Right ventricle myocardium inferior (tissue), 1 donor: Measurements from ENCODE around the gene ITK. TPM values are rescaled to one million over a fixed set of nuclear protein-coding genes. Genes with fewer than 3 reads are reported as not detected.
A peak's percentile ranks its signal among the peaks of the same experiment; 100 is the strongest.
"Not testable (repeated sequence)": the region's sequence is repeated elsewhere in the genome, so short reads cannot be mapped to it uniquely, and the experiment has no call there.

Experiments used
- ATAC-seq: fragments of 200-7000 bp; cut with Tn5 transposase; one replicate; pipeline ENCODE4 v1.9.1; 2020; ENCODE audit warnings: mild to moderate bottlenecking, moderate library complexity
- DNase-seq: peaks from one replicate; pipeline ENCODE4 v3.0.0; 2021; ENCODE audit errors: missing footprints
- intact Hi-C: fragments of 100-400 bp; cut with DNase I; formaldehyde crosslinking; loops from one replicate; pipeline ENCODE4 v1.11.0; 2022
- total RNA-seq: library from RNA; stranded (reverse); fragmentation: NEBNext Ultra II Directional; extraction: Animal tissue kit (Norgen Biotek cat#: 25700); gene quantifications from one replicate; pipeline ENCODE4 v1.2.1, GENCODE V29; 2021
- donor health status: DM: no; HTN: yes; CAD: no; lungs with severe emphysema.

ITK gene
- total RNA-seq, 1 donor from 2014 or later: 0.51 TPM

DNA sequence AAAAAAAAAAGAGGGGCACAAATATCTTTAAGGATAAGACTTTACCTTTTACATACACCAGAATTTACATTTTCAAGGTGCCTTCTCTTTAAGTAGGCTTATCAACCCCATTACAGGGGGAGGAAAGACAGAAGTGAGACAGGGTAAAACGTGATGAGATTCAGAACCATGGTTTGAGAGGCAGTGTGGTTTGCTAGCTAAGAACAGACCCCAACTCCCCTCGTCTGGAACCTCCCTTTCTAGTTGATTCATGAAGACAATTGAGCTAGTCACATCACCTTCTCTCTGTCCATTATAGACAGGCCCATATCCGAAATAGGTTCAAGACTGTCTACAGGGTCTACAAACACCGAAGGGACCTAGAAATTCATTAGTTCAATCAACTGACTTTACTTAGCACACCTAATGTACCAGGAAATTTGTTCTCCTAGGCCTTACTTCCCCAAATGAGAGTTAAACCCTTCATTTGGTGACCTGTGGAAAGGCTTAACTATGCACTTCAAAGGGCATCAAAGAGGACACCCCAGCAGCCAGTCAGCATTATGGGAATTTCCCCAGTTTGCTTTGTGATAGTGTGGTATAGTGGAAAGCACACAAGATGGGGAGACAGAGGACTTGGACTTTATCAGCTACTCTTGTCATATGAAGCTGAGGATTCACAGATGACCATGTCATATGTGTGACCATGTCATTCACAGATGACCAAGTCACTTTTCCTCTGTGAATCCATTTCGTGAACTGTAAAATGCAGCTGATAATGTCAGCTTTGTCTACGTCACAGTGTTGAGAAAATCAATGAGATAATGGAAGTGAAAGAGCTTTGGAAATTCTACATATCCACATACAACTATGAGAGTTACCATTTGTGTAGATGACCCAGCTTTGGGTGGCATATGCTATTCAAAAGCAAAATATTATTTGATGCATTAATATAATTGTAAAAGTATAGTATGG, 45.1 kb downstream of the ITK start:
- DNase-seq (no peak), ATAC-seq (no peak)
- intact Hi-C loops: no loop called here

GRCh38 chr5:157230610-157231009, 50.0 kb downstream of the ITK start:
- DNase-seq (no peak), ATAC-seq (no peak)
- intact Hi-C loops: no loop called here

DNA sequence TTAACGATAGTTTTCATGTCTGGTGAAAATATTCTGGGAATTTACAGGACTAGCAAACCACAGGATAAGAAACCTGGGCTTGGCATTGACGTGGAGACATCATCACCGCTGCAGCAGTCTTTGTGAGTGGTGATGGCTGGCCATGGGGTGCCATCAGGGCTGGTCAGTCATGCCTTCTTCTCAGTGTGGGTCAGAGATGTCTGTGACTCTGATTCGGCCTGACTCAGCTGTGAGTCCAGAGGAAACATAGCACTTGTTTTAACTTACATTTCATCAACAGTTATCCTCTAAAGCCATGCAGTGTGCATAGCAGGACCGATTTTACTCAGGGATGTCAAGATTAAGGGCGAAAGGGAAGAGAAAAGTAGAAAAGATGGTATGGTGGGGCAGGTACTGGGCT, 52.1 kb downstream of the ITK start:
- intact Hi-C loops: no loop called here
- DNase-seq (no peak), ATAC-seq (no peak)

- DNase-seq (no peak), ATAC-seq (no peak)
- intact Hi-C loops: no loop called here
These were observed 52.9 kb downstream of the ITK start for GRCh38 chr5:157233515-157233914.

DNA sequence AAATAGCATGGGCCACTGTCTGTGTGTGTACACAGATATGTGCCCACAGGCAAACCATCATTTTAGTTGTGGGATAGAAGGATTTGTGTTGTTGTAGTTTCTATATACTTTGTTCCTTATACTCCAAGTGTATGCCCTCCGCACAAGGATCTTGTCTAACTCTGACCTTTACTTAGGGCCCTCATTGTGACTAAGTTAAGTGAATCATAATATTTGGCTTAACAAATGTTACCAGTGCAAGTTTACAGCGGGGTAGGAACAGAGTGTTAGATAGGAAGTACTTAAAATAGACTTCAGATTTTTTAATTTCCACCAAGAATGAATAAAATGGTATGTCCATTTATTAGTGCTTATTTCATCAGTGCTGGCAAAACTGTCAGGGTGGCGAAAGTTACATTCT, 55.8 kb downstream of the ITK start:
- no peak for DNase-seq
- intact Hi-C loops: no loop called here
- ATAC-seq: no peak

GRCh38 chr5:157241483-157241882, 60.8 kb downstream of the ITK start:
- ATAC-seq (no peak), DNase-seq (no peak)
- intact Hi-C loops: no loop called here

GRCh38 chr5:157244704-157245103, 64.1 kb downstream of the ITK start:
- ATAC-seq, intact Hi-C loops, DNase-seq: not testable (repeated sequence)

- no peak for DNase-seq
- intact Hi-C loops: no loop called here
- ATAC-seq: no peak
These were observed 64.8 kb downstream of the ITK start for GRCh38 chr5:157245476-157245875.

- intact Hi-C loops: no loop called here
- no peak for DNase-seq
- no peak for ATAC-seq
These were observed 65.2 kb downstream of the ITK start for GRCh38 chr5:157245886-157246285.

- ATAC-seq (no peak), DNase-seq (no peak)
- intact Hi-C loops: no loop called here
These were observed 66.6 kb downstream of the ITK start for GRCh38 chr5:157247267-157247666.

- intact Hi-C loops: no loop called here
- no peak for ATAC-seq
- DNase-seq: no peak
These were observed 68.3 kb downstream of the ITK start for GRCh38 chr5:157248821-157249470.

DNA sequence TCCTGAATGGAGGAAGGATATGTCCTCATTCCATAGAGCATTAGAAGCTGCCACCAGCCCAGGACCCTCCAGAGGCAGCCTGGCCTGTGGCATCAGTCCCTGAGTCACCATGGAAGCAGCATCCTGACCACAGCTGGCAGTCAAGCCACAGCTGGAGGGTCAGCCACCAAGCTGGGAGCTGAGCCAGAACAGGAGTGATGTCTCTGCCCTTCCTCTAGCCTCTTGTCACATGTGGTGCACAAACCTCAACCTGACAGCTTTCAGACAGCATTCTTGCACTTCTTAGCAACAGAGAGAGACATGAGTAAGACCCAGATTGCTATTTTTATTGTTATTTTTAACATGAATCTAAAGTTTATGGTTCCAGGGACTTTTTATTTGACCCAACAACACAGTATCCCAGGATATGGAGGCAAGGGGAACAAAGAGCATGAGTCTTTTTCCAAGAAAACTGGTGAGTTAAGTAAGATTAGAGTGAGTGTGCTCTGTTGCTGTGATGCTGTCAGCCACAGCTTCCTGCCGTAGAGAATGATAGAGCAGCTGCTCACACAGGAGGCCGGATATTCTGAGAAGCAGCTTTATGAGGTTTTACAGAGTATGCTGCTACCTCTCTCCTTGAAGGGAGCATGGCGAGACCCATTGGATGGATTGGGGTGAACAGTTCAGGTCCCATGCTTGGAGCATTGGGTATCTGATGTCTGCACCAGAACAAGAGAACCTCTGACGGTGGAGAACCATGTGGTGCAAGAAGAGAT, 72.2 kb downstream of the ITK start:
- DNase-seq: no peak
- ATAC-seq: no peak
- intact Hi-C loops: loop anchor here (1.0 to 5.0 kb wide), 2 partner anchors 56 to 106 kb away; no protein-coding TSS in a partner anchor

GRCh38 chr5:157253547-157253946, 72.9 kb downstream of the ITK start:
- peak; percentile 84 for ATAC-seq
- no peak for DNase-seq
- intact Hi-C loops: loop anchor here (1.0 to 5.0 kb wide), 2 partner anchors 56 to 106 kb away; no protein-coding TSS in a partner anchor

DNA sequence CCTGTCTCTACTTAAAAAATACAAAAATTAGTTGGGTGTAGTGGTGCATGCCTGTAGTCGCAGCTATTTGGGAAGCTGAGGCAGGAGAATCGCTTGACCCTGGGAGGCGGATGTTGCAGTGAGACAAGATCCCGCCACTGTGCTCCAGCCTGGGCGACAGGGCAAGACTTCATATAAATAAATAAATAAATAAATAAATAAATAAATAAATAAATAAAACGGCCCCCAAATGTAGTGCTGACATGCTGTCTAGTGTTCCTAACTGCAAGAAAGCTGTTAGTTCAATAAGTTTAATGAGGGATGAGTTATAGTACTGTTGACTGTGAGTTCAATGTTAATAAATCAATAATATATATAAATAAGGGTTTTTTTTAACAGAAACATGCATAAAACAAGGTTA, 77.8 kb downstream of the ITK start:
- ATAC-seq (no peak), DNase-seq (no peak)
- intact Hi-C loops: no loop called here

DNA sequence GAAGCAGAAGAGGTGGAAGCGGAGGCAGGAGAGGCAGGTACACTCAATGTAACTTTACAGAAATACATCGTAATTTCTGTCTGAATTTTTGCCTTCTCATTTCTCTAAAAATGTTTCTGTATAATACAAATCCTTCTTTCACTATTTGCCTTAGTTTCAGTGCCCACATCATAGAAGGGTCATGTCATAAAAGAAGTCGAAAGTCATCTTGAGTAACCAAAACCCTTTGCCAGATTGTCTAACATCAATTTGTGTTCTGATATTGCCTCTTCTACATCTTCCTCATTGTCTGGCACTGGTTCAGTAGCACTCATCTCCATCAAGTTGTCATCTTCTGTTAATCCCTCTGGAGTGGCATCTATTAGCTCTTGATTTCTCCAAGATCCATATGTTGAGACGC, 79.1 kb downstream of the ITK start:
- DNase-seq (no peak), ATAC-seq (no peak)
- intact Hi-C loops: no loop called here

DNA sequence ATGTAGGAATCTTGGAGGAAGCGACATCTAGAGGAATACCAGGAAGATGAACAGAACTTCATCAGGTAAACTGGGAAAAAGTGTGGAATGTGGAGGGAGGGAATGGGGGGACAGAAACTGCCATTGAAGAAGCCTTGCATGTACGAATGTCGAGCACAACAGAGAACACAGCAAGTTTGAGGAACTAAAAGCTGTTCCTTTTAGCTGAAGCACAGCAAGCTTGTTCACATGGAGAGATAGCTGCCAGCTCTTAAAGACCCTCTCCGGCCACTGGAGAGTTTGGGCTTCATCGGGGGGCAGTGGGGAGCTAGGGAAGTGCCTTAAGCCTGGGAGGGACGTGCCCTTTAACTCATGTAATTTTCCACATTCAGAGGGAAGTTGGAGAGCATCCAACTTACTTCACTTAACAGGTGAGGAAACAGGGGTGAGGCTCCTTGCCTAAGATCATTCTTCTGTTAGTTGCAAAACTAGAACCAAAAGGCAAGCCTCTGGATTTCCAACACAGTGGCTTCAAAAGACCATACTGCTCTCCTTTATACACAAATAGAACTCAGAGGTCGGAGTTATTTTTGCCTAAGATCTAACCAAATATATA, 83.0 kb downstream of the ITK start:
- DNase-seq: no peak
- no peak for ATAC-seq
- intact Hi-C loops: no loop called here

- DNase-seq: peak; percentile 82
- ATAC-seq: peak; percentile 86
- intact Hi-C loops: loop anchor here (2.0 to 5.0 kb wide), 2 partner anchors 19 to 42 kb away; no protein-coding TSS in a partner anchor
These were observed 85.2 kb downstream of the ITK start, which contains the start of gene CYFIP2 for GRCh38 chr5:157265714-157266285. Gene CYFIP2 (plus strand): TSS chr5:157266123. CDS start chr5:157285362, 19,239 bp downstream.

DNA sequence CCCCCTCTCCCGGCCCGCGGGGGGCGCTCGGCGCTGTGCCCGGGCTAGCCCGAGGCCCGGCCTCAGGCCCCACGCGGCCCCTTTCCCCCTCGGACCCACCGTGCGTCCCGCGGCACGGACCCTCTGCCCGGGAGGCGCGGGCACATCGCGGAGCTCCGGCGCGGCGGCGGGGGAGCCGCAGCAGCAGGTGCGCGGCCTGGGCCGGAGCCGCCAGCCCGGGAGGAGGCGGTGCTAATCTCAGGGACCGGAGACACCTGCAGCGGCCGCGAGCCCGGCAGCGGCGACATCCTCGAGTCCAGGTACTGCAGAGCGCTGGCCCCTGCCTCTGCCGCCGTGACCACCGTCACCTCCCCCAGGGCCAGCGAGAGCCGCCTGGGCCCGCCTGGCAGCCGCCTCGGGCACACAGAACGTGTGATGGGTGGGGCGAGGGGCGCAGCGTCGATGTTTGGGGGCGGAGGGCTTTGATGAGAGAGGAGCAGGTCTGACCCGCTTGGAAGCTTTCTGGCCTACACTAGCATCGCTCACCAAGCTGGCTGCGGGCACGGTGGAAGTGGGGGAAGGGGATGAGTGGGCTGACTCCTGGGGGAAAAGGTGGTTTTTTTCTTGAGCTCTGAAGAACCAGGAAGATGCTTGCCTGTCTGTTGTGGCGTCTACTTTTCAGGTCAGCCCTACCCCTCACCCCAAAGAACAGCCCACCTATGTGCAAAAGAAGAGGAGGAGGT, 85.8 kb downstream of the ITK start:
- intact Hi-C loops: loop anchor here (2.0 to 5.0 kb wide), 2 partner anchors 18 to 41 kb away; no protein-coding TSS in a partner anchor
- ATAC-seq (peak; percentile 27), DNase-seq (peak; percentile 79)
